GM23338 (cell line): ENCODE results near the gene SLC40A1. TPM values are rescaled to one million over a fixed set of nuclear protein-coding genes. Genes with fewer than 3 reads are reported as not detected.

Source experiments
- ATAC-seq: fragments of 200-7000 bp; cut with Tn5 transposase; 3 replicates; pipeline ENCODE4 v1.9.1; 2020
- DNase-seq: peaks from one replicate; pipeline ENCODE4 v3.0.0-alpha.2; 2015; ENCODE audit warnings: low spot score
- H2AFZ ChIP-seq: fragments of 200-600 bp; sonication (generic); 2 replicates; pipeline ENCODE4 v1.8.0; 2016; ENCODE audit warnings: antibody characterized with exemption, mild to moderate bottlenecking, moderate library complexity
- H3F3A ChIP-seq: fragments of 200-600 bp; sonication (generic); replicated peaks from 2 replicates; pipeline ENCODE4 v1.8.0; 2017; ENCODE audit warnings: antibody characterized with exemption, mixed run types, low read depth
- H3K27ac ChIP-seq: fragments of 200-600 bp; sonication (generic); 2 replicates; pipeline ENCODE4 v1.6.1; 2016; ENCODE audit warnings: low read depth
- H3K27me3 ChIP-seq: fragments of 200-600 bp; sonication (generic); 2 replicates; pipeline ENCODE4 v1.8.0; 2016; ENCODE audit warnings: mild to moderate bottlenecking, mixed run types, moderate library complexity; ENCODE audit not compliant: insufficient read depth
- H3K36me3 ChIP-seq: fragments of 200-600 bp; sonication (generic); 2 replicates; pipeline ENCODE4 v1.8.0; 2016; ENCODE audit warnings: mild to moderate bottlenecking; ENCODE audit not compliant: insufficient read depth
- H3K4me1 ChIP-seq: fragments of 200-600 bp; sonication (generic); 2 replicates; pipeline ENCODE4 v1.8.0; 2016; ENCODE audit warnings: mild to moderate bottlenecking, moderate library complexity; ENCODE audit not compliant: insufficient read depth
- H3K4me2 ChIP-seq: fragments of 200-600 bp; sonication (generic); 2 replicates; pipeline ENCODE4 v1.7.1; 2017; ENCODE audit warnings: mixed run types
- H3K4me3 ChIP-seq: fragments of 200-600 bp; sonication (generic); 2 replicates; pipeline ENCODE4 v1.6.1; 2016; ENCODE audit warnings: mixed run types
- H3K79me2 ChIP-seq: fragments of 200-600 bp; sonication (generic); replicated peaks from 2 replicates; pipeline ENCODE4 v1.8.0; 2017; ENCODE audit warnings: mild to moderate bottlenecking; ENCODE audit not compliant: insufficient read depth
- H3K9me2 ChIP-seq: fragments of 200-600 bp; sonication (generic); 2 replicates; pipeline ENCODE4 v1.8.0; 2017; ENCODE audit not compliant: insufficient read depth
- H4K20me1 ChIP-seq: fragments of 200-600 bp; sonication (generic); replicated peaks from 2 replicates; pipeline ENCODE4 v1.8.0; 2017; ENCODE audit warnings: mild to moderate bottlenecking; ENCODE audit not compliant: insufficient read depth
- H3K27ac Mint-ChIP-seq: 2 replicates; pipeline ENCODE4 v1.8.0; 2020; ENCODE audit warnings: inconsistent platforms, mild to moderate bottlenecking, moderate library complexity, mixed read lengths
- H3K27me3 Mint-ChIP-seq: 3 replicates; pipeline ENCODE4 v1.8.0; 2022; ENCODE audit warnings: low read depth, mild to moderate bottlenecking, moderate library complexity, mixed read lengths, inconsistent platforms; ENCODE audit not compliant: insufficient read depth, poor library complexity
- H3K36me3 Mint-ChIP-seq: 3 replicates; pipeline ENCODE4 v1.8.0; 2021; ENCODE audit warnings: low read depth, mild to moderate bottlenecking, inconsistent platforms, moderate library complexity, mixed read lengths
- H3K4me1 Mint-ChIP-seq: 3 replicates; pipeline ENCODE4 v1.8.0; 2020; ENCODE audit warnings: mild to moderate bottlenecking, inconsistent platforms, mixed read lengths
- H3K4me3 Mint-ChIP-seq: 3 replicates; pipeline ENCODE4 v1.8.0; 2021; ENCODE audit warnings: moderate library complexity, mild to moderate bottlenecking, inconsistent platforms, mixed read lengths
- H3K9me3 Mint-ChIP-seq: 3 replicates; pipeline ENCODE4 v1.8.0; 2020; ENCODE audit warnings: moderate library complexity, mild to moderate bottlenecking, inconsistent platforms, mixed read lengths
- CTCF ChIP-seq, 2 experiments: fragments of 200-600 bp in 1 of 2; sonication (generic) in 1 of 2; conservative IDR thresholded peaks; 2 replicates each; pipeline versions ENCODE4 v1.5.1 to v1.6.1; 2016 to 2017; ENCODE audit warnings: antibody characterized with exemption in 2 of 2, low read depth in 2 of 2, mild to moderate bottlenecking in 2 of 2, moderate library complexity in 1 of 2
- ETS1 ChIP-seq: IDR thresholded peaks from 2 replicates; pipeline ENCODE4 v1.6.1; 2016; ENCODE audit warnings: antibody characterized with exemption
- EZH2phosphoT487 ChIP-seq: fragments of 200-600 bp; sonication (generic); IDR thresholded peaks from one replicate; pipeline ENCODE4 v1.8.1; 2018; ENCODE audit warnings: antibody characterized with exemption; ENCODE audit not compliant: unreplicated experiment
- REST ChIP-seq: IDR thresholded peaks from one replicate; pipeline ENCODE4 v1.6.1; 2018; ENCODE audit warnings: antibody characterized with exemption; ENCODE audit not compliant: unreplicated experiment
- STAT1 ChIP-seq: IDR thresholded peaks from one replicate; pipeline ENCODE4 v1.6.1; 2016; ENCODE audit warnings: antibody characterized with exemption; ENCODE audit not compliant: unreplicated experiment
- polyA plus RNA-seq: library from polyadenylated mRNA; unstranded; fragments of >200 nt; fragmentation: Nextera tagmentation; extraction: Ambion mirVana; gene quantifications from 2 replicates; pipeline ENCODE4 v1.2.1, GENCODE V29; 2016
- total RNA-seq: library from RNA; depleted of rRNA; stranded (reverse); fragments of >200 nt; shearing (Covaris generic); gene quantifications from 2 replicates; pipeline ENCODE4 v1.2.3, GENCODE V29; 2014

SLC40A1 gene
- total and polyA plus RNA-seq, 2 experiments from 2014 or later: 0.08 TPM; not detected in 1

GRCh38 chr2:189628817-189629530, 48.4 kb upstream of the SLC40A1 start:
- Mint-ChIP-seq H3K4me1 (peaks cover 15% of the 10 kb centered on the region), H3K9me3 (no peaks in the 10 kb centered on the region), H3K27ac (no peak overlapping the region), H3K27me3 (peaks cover 3% of the 10 kb centered on the region), H3K36me3 (no peaks in the 10 kb centered on the region), H3K4me3 (no peak overlapping the region)
- ATAC-seq (peak; percentile 41; the same call in 2 of the 3 replicates), DNase-seq (no peak)
- Histone ChIP-seq H3K9me2 (no peaks in the 10 kb centered on the region), H3K36me3 (no peaks in the 10 kb centered on the region), H4K20me1 (no peaks in the 10 kb centered on the region), H3K79me2 (no peaks in the 10 kb centered on the region), H3K4me2 (no peak overlapping the region), H3K27me3 (no peaks in the 10 kb centered on the region), H3F3A (no peaks in the 10 kb centered on the region), H3K4me3 (no peak overlapping the region), H3K4me1 (peaks cover 8% of the 10 kb centered on the region), H3K27ac (no peak overlapping the region), H2AFZ (peak overlapping the region; percentile 8)
- TF ChIP-seq REST: no peak
- peak; percentile 26 to 53; a peak in 3 of 4 replicates for TF ChIP-seq CTCF (conservative IDR thresholded peaks at IDR 0.05; ENCODE audit: low read depth in 2 of 2)

GRCh38 chr2:189627789-189628188, 47.2 kb upstream of the SLC40A1 start:
- ATAC-seq (no peak), DNase-seq (no peak)
- Histone ChIP-seq H3K27me3 (no peaks in the 10 kb centered on the region), H3K4me3 (no peak overlapping the region), H3K4me1 (peaks cover 8% of the 10 kb centered on the region), H3F3A (no peaks in the 10 kb centered on the region), H3K9me2 (no peaks in the 10 kb centered on the region), H3K36me3 (no peaks in the 10 kb centered on the region), H3K4me2 (no peak overlapping the region), H3K79me2 (no peaks in the 10 kb centered on the region), H2AFZ (no peak overlapping the region), H4K20me1 (no peaks in the 10 kb centered on the region), H3K27ac (no peak overlapping the region)
- no peak overlapping the region for H3K27ac Mint-ChIP-seq
- H3K4me1 Mint-ChIP-seq: peaks cover 14% of the 10 kb centered on the region
- H3K36me3 Mint-ChIP-seq: no peaks in the 10 kb centered on the region
- H3K4me3 Mint-ChIP-seq: no peak overlapping the region
- peaks cover 3% of the 10 kb centered on the region for H3K27me3 Mint-ChIP-seq
- no peaks in the 10 kb centered on the region for H3K9me3 Mint-ChIP-seq
- TF ChIP-seq ETS1 (no peak), REST (no peak), EZH2phosphoT487 (no peak), STAT1 (no peak)
